Endodermal cell (in vitro differentiated cells): ENCODE data around the gene MAPK8. TPM values are rescaled to one million over a fixed set of nuclear protein-coding genes. Genes with fewer than 3 reads are reported as not detected.

ENCODE experiments used
- DNase-seq: peaks from one replicate; pipeline ENCODE4 v3.0.0-alpha.2; 2017
- H3K27ac ChIP-seq: 2 replicates; pipeline ENCODE4 v1.5.1; 2013; ENCODE audit warnings: mild to moderate bottlenecking, low read depth, low read length, moderate library complexity
- H3K27me3 ChIP-seq: 2 replicates; pipeline ENCODE4 v1.6.1; 2013; ENCODE audit warnings: mild to moderate bottlenecking, low read length, moderate library complexity; ENCODE audit not compliant: insufficient read depth, control insufficient read depth, poor library complexity, severe bottlenecking
- H3K36me3 ChIP-seq: 2 replicates; pipeline ENCODE4 v1.7.0; 2013; ENCODE audit warnings: mild to moderate bottlenecking, low read length, moderate library complexity; ENCODE audit not compliant: control insufficient read depth, insufficient read depth
- H3K4me1 ChIP-seq: one replicate; pipeline ENCODE4 v1.7.0; 2013; ENCODE audit warnings: low read length; ENCODE audit not compliant: control insufficient read depth, insufficient read depth
- H3K4me3 ChIP-seq: 2 replicates; pipeline ENCODE4 v1.5.1; 2013; ENCODE audit warnings: mild to moderate bottlenecking, low read length, moderate library complexity
- H3K9ac ChIP-seq: 2 replicates; pipeline ENCODE4 v1.6.1; 2013; ENCODE audit warnings: mild to moderate bottlenecking, low read length, moderate library complexity; ENCODE audit not compliant: poor library complexity, severe bottlenecking; ENCODE audit errors: extremely low read depth
- H3K9me3 ChIP-seq: 2 replicates; pipeline ENCODE4 v1.6.1; 2013; ENCODE audit warnings: mild to moderate bottlenecking, low read length, moderate library complexity; ENCODE audit not compliant: control insufficient read depth
- H3K27ac Mint-ChIP-seq: 2 replicates; pipeline ENCODE4 v1.8.0; 2020; ENCODE audit warnings: mixed read lengths
- H3K27me3 Mint-ChIP-seq: 2 replicates; pipeline ENCODE4 v1.8.0; 2021; ENCODE audit warnings: mild to moderate bottlenecking, mixed read lengths; ENCODE audit not compliant: insufficient read depth
- H3K36me3 Mint-ChIP-seq: 2 replicates; pipeline ENCODE4 v1.8.0; 2020; ENCODE audit warnings: low read depth, mixed read lengths
- H3K4me1 Mint-ChIP-seq: 2 replicates; pipeline ENCODE4 v1.8.0; 2020; ENCODE audit warnings: mixed read lengths
- H3K4me3 Mint-ChIP-seq: 2 replicates; pipeline ENCODE4 v1.8.0; 2020; ENCODE audit warnings: mild to moderate bottlenecking, moderate library complexity, mixed read lengths
- H3K9me3 Mint-ChIP-seq: 2 replicates; pipeline ENCODE4 v1.8.0; 2020; ENCODE audit warnings: mild to moderate bottlenecking, mixed read lengths
- CTCF ChIP-seq: fragments of 200-600 bp; sonication (generic); conservative IDR thresholded peaks from 2 replicates; pipeline ENCODE4 v1.5.0; 2021; ENCODE audit warnings: antibody characterized with exemption, mild to moderate bottlenecking
- WGBS, 2 experiments: methylation state at CpG; one replicate each; pipeline versions ENCODE4 v1.1.5 to v1.1.7; 2013; ENCODE audit warnings: missing lambda C conversion rate in 2 of 2, mixed read lengths in 1 of 2; ENCODE audit not compliant: insufficient coverage in 1 of 2, insufficient read length in 1 of 2; 5-methylcytosine and 5-hydroxymethylcytosine counted together
- total RNA-seq, 2 donors: library from RNA; stranded (reverse); fragmentation: NEBNext Ultra II Directional in 1 of 2; extraction: Animal tissue kit (Norgen Biotek cat#: 25700) in 1 of 2; gene quantifications; 2 replicates in 1 of 2; 3 replicates in 1 of 2; pipeline ENCODE4 v1.2.1, GENCODE V29; 2021

Gene MAPK8
- total RNA-seq, 2 donors from 2014 or later = 84.2 to 146 TPM

- WGBS, 2 experiments = 83 to 100% methylated on average over 1 to 2 of the region's 2 CpGs
- Mint-ChIP-seq H3K27ac (no peak overlapping the region), H3K9me3 (no peaks in the 10 kb centered on the region), H3K27me3 (peaks cover 10% of the 10 kb centered on the region), H3K4me1 (peaks cover 19% of the 10 kb centered on the region), H3K4me3 (no peak overlapping the region), H3K36me3 (no peaks in the 10 kb centered on the region)
- Histone ChIP-seq H3K9ac (no peak overlapping the region), H3K27ac (no peak overlapping the region), H3K27me3 (peaks cover 11% of the 10 kb centered on the region), H3K4me3 (no peak overlapping the region), H3K36me3 (no peaks in the 10 kb centered on the region), H3K4me1 (peaks cover 3% of the 10 kb centered on the region), H3K9me3 (no peaks in the 10 kb centered on the region)
- no peak for TF ChIP-seq CTCF
- no peak for DNase-seq
Observed at GRCh38 chr10:48481385-48481784, 174.9 kb downstream of the MAPK8 start.

GRCh38 chr10:48482207-48482606 is 175.7 kb downstream of the MAPK8 start:
- Mint-ChIP-seq H3K4me3 (no peak overlapping the region), H3K27me3 (peaks cover 15% of the 10 kb centered on the region), H3K9me3 (no peaks in the 10 kb centered on the region), H3K27ac (no peak overlapping the region), H3K36me3 (no peaks in the 10 kb centered on the region), H3K4me1 (peaks cover 19% of the 10 kb centered on the region)
- peaks cover 18% of the 10 kb centered on the region for H3K27me3 ChIP-seq
- no peaks in the 10 kb centered on the region for H3K36me3 ChIP-seq
- 86 to 100% methylated on average over 2 to 3 of the region's 3 CpGs for WGBS, 2 experiments
- TF ChIP-seq CTCF = no peak
- H3K9me3 ChIP-seq = no peaks in the 10 kb centered on the region
- no peak overlapping the region for H3K27ac ChIP-seq
- H3K4me1 ChIP-seq = peaks cover 3% of the 10 kb centered on the region
- no peak overlapping the region for H3K9ac ChIP-seq
- no peak overlapping the region for H3K4me3 ChIP-seq
- no peak for DNase-seq

- no peak for TF ChIP-seq CTCF
- Mint-ChIP-seq H3K9me3 (no peaks in the 10 kb centered on the region), H3K27ac (no peak overlapping the region), H3K27me3 (peaks cover 29% of the 10 kb centered on the region), H3K36me3 (no peaks in the 10 kb centered on the region), H3K4me1 (peaks cover 17% of the 10 kb centered on the region), H3K4me3 (no peak overlapping the region)
- Histone ChIP-seq H3K27me3 (peaks cover 40% of the 10 kb centered on the region), H3K36me3 (no peaks in the 10 kb centered on the region), H3K9me3 (no peaks in the 10 kb centered on the region), H3K4me3 (no peak overlapping the region), H3K4me1 (peaks cover 3% of the 10 kb centered on the region), H3K9ac (no peak overlapping the region), H3K27ac (no peak overlapping the region)
- no peak for DNase-seq
- WGBS, 2 experiments = 30 to 44% methylated on average over 2 to 3 of the region's 3 CpGs
Observed at GRCh38 chr10:48484911-48485310, 178.4 kb downstream of the MAPK8 start.
